Stimulated activated CD8-positive, alpha-beta memory T cell treated with anti-CD3 and anti-CD28 coated beads, Interleukin-12 subunit alpha, Interleukin-12 subunit beta, amount 100 ng/mL, for 24 hours (primary cell): ENCODE measurements around the gene TLK1.

Experiments
- DNase-seq: peaks from one replicate; pipeline ENCODE4 v3.0.0-alpha.2; 2020; ENCODE audit errors: extremely low read depth

Gene TLK1

GRCh38 chr2:170999654-171000053 is 161.0 kb downstream of the TLK1 start:
- DNase-seq = no peak

- no peak for DNase-seq
Measured at GRCh38 chr2:170997893-170998597, 162.6 kb downstream of the TLK1 start.

- no peak for DNase-seq
Measured at GRCh38 chr2:170996316-170996715, 164.4 kb downstream of the TLK1 start.

GRCh38 chr2:170991398-170992182 is 169.1 kb downstream of the TLK1 start:
- no peak for DNase-seq

GRCh38 chr2:170986566-170987258 is 174.0 kb downstream of the TLK1 start:
- no peak for DNase-seq

GRCh38 chr2:170985407-170985806 is 175.3 kb downstream of the TLK1 start:
- DNase-seq = no peak

GRCh38 chr2:170984079-170984478 is 176.6 kb downstream of the TLK1 start:
- DNase-seq = no peak

GRCh38 chr2:170975943-170976270 is 184.8 kb downstream of the TLK1 start:
- DNase-seq = no peak

GRCh38 chr2:170975127-170975942 is 185.4 kb downstream of the TLK1 start:
- no peak for DNase-seq

- DNase-seq = no peak
Measured at GRCh38 chr2:170974304-170974993, 186.2 kb downstream of the TLK1 start.

GRCh38 chr2:170973492-170974303 is 187.0 kb downstream of the TLK1 start:
- peak; percentile 64 for DNase-seq

- no peak for DNase-seq
Measured at GRCh38 chr2:170973225-170973491, 187.5 kb downstream of the TLK1 start.

- DNase-seq = no peak
Measured at GRCh38 chr2:170972296-170973224, 188.1 kb downstream of the TLK1 start.

- DNase-seq = no peak
Measured at GRCh38 chr2:170971071-170971470, 189.6 kb downstream of the TLK1 start.

- no peak for DNase-seq
Measured at GRCh38 chr2:170969872-170970496, 190.7 kb downstream of the TLK1 start.

- no peak for DNase-seq
Measured at GRCh38 chr2:170969030-170969429, 191.7 kb downstream of the TLK1 start.

- DNase-seq = no peak
Measured at GRCh38 chr2:170968205-170969003, 192.3 kb downstream of the TLK1 start.

GRCh38 chr2:170967553-170967952 is 193.1 kb downstream of the TLK1 start:
- DNase-seq = no peak
